Panc1 (cell line): Measurements from ENCODE around the gene RIPPLY2. TPM values are rescaled to one million over a fixed set of nuclear protein-coding genes. Genes with fewer than 3 reads are reported as not detected.

Experiments used
- ATAC-seq: fragments of 200-7000 bp; cut with Tn5 transposase; 2 replicates; pipeline ENCODE4 v1.9.1; 2020; ENCODE audit warnings: mild to moderate bottlenecking, moderate library complexity
- BruUV-seq: library from RNA; stranded (reverse); fragments of 400-500 nt; replicated peaks from 2 replicates; lab custom pipeline; 2021; lab: Mats Ljungman, UMichigan
- CTCF ChIA-PET: fragments of 300-600 bp; sonication (Branson Sonifier 250); formaldehyde crosslinking; loops from one replicate; lab custom pipeline; 2022; ENCODE audit warnings: antibody characterized with exemption; lab: Charles Lee
- POLR2A ChIA-PET: fragments of 300-600 bp; sonication (Branson Sonifier 250); formaldehyde crosslinking; loops from one replicate; lab custom pipeline; 2022; ENCODE audit warnings: antibody characterized with exemption; lab: Charles Lee
- DNase-seq: peaks from one replicate; pipeline ENCODE4 v3.0.0-alpha.2; 2010; ENCODE audit warnings: low read depth, low spot score
- H3K27ac ChIP-seq: 2 replicates; pipeline ENCODE4 v1.5.1; 2011; ENCODE audit warnings: mild to moderate bottlenecking, low read length, inconsistent platforms
- H3K27me3 ChIP-seq: fragments of 200-500 bp; sonication (Bioruptor generic); 2 replicates; pipeline ENCODE4 v1.6.0; 2014; ENCODE audit warnings: low read length, inconsistent platforms; ENCODE audit not compliant: control insufficient read depth, insufficient read depth
- H3K36me3 ChIP-seq: fragments of 200-500 bp; sonication (Bioruptor generic); 2 replicates; pipeline ENCODE4 v1.5.1; 2014; ENCODE audit warnings: inconsistent platforms, mild to moderate bottlenecking, low read length, moderate library complexity; ENCODE audit not compliant: control insufficient read depth, insufficient read depth
- H3K4me1 ChIP-seq: 2 replicates; pipeline ENCODE4 v1.5.1; 2011; ENCODE audit warnings: inconsistent platforms, mild to moderate bottlenecking, low read length, moderate library complexity; ENCODE audit not compliant: control insufficient read depth, insufficient read depth
- H3K4me3 ChIP-seq, 2 experiments: 2 replicates each; pipeline ENCODE4 v1.5.1; 2011 to 2012; ENCODE audit warnings: low read depth in 2 of 2, low read length in 2 of 2, mild to moderate bottlenecking in 2 of 2, inconsistent platforms in 1 of 2, moderate library complexity in 1 of 2
- H3K9me3 ChIP-seq: fragments of 200-500 bp; sonication (Bioruptor generic); 2 replicates; pipeline ENCODE4 v1.5.1; 2014; ENCODE audit warnings: low read depth, mild to moderate bottlenecking, inconsistent platforms, low read length, moderate library complexity; ENCODE audit not compliant: control insufficient read depth, insufficient read depth
- POLR2AphosphoS5 ChIP-seq: IDR thresholded peaks from 2 replicates; pipeline ENCODE4 v1.6.1; 2012; ENCODE audit warnings: mild to moderate bottlenecking, low read depth, low read length, moderate library complexity
- SIN3A ChIP-seq: IDR thresholded peaks from 2 replicates; pipeline ENCODE4 v1.6.1; 2012; ENCODE audit warnings: low read depth, mild to moderate bottlenecking, low read length, moderate library complexity, borderline replicate concordance; ENCODE audit not compliant: insufficient read depth
- TCF7L2 ChIP-seq: IDR thresholded peaks from 2 replicates; pipeline ENCODE4 v1.6.1; 2011; ENCODE audit warnings: mild to moderate bottlenecking, low read depth, low read length, inconsistent platforms
- in situ Hi-C: cut with HindIII; loops from 2 replicates; pipeline ENCODE4 v1.10.0; 2016; ENCODE audit warnings: low sequenced_read_pairs, low pct_unique_long_range_greater_than_20kb
- intact Hi-C: fragments of 100-400 bp; cut with micrococcal nuclease; formaldehyde crosslinking; loops from one replicate; pipeline ENCODE4 v1.10.0; 2022; ENCODE audit not compliant: unreplicated experiment
- total RNA-seq: library from RNA; stranded (reverse); gene quantifications from one replicate; pipeline ENCODE4 v1.2.1, GENCODE V29; 2021; ENCODE audit not compliant: unreplicated experiment
- TF ChIP-seq, protein P1 (sequence below), 2 experiments: IDR thresholded peaks; 2 replicates each; pipeline ENCODE4 v1.6.1; 2011 to 2012; ENCODE audit warnings: low read depth in 2 of 2, control low read depth in 1 of 2, low read length in 1 of 2, mild to moderate bottlenecking in 1 of 2, moderate library complexity in 1 of 2; ENCODE audit not compliant: insufficient read depth in 1 of 2
- TF ChIP-seq, protein P2 (sequence below): fragments of 450-650 bp; IDR thresholded peaks from 2 replicates; pipeline ENCODE4 v1.5.1; 2017; ENCODE audit warnings: mild to moderate bottlenecking

RIPPLY2 gene
- total RNA-seq, 1 experiment from 2014 or later = 6.5 TPM

DNA sequence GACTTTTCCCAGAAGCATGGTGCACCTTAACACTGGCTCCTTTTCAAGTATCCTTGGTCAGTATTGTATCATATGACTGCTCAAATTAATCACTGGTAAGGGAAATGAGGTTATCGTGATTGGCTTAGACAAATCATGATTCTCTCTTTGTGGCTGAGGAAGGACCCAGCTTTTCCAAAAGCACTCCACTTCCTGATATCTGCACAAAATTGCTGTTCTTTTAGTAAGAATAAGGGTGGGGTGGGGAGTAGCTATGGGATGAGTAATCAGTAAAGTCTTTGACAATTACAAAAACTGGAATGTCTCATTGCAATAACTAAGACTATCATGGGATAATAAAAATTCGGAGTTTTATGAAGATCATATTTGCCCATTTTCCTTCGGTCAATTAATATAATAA, 9.0 kb upstream of the RIPPLY2 start:
- H3K27ac ChIP-seq = no peak overlapping the region
- no peaks in the 10 kb centered on the region; the same call in 1 of the 2 replicates for H3K9me3 ChIP-seq
- BruUV-seq = no TSS peak
- ChIA-PET POLR2A (no interaction called here), CTCF (no interaction called here)
- H3K27me3 ChIP-seq = no peaks in the 10 kb centered on the region; the same call in 1 of the 2 replicates
- in situ Hi-C loops = no loop called here
- intact Hi-C loops = no loop called here
- no peaks in the 10 kb centered on the region for H3K36me3 ChIP-seq
- ATAC-seq = no peak
- H3K4me1 ChIP-seq = no peaks in the 10 kb centered on the region
- TF ChIP-seq, protein P1, sequence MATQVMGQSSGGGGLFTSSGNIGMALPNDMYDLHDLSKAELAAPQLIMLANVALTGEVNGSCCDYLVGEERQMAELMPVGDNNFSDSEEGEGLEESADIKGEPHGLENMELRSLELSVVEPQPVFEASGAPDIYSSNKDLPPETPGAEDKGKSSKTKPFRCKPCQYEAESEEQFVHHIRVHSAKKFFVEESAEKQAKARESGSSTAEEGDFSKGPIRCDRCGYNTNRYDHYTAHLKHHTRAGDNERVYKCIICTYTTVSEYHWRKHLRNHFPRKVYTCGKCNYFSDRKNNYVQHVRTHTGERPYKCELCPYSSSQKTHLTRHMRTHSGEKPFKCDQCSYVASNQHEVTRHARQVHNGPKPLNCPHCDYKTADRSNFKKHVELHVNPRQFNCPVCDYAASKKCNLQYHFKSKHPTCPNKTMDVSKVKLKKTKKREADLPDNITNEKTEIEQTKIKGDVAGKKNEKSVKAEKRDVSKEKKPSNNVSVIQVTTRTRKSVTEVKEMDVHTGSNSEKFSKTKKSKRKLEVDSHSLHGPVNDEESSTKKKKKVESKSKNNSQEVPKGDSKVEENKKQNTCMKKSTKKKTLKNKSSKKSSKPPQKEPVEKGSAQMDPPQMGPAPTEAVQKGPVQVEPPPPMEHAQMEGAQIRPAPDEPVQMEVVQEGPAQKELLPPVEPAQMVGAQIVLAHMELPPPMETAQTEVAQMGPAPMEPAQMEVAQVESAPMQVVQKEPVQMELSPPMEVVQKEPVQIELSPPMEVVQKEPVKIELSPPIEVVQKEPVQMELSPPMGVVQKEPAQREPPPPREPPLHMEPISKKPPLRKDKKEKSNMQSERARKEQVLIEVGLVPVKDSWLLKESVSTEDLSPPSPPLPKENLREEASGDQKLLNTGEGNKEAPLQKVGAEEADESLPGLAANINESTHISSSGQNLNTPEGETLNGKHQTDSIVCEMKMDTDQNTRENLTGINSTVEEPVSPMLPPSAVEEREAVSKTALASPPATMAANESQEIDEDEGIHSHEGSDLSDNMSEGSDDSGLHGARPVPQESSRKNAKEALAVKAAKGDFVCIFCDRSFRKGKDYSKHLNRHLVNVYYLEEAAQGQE (IDR thresholded peaks at IDR 0.05; ENCODE audit: insufficient read depth in 1 of 2, low read depth in 2 of 2, low read length in 1 of 2) = no peak
- no peak for TF ChIP-seq SIN3A
- no peak for TF ChIP-seq POLR2AphosphoS5
- TF ChIP-seq, protein P2, sequence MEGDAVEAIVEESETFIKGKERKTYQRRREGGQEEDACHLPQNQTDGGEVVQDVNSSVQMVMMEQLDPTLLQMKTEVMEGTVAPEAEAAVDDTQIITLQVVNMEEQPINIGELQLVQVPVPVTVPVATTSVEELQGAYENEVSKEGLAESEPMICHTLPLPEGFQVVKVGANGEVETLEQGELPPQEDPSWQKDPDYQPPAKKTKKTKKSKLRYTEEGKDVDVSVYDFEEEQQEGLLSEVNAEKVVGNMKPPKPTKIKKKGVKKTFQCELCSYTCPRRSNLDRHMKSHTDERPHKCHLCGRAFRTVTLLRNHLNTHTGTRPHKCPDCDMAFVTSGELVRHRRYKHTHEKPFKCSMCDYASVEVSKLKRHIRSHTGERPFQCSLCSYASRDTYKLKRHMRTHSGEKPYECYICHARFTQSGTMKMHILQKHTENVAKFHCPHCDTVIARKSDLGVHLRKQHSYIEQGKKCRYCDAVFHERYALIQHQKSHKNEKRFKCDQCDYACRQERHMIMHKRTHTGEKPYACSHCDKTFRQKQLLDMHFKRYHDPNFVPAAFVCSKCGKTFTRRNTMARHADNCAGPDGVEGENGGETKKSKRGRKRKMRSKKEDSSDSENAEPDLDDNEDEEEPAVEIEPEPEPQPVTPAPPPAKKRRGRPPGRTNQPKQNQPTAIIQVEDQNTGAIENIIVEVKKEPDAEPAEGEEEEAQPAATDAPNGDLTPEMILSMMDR = no peak
- H3K4me3 ChIP-seq = no peak overlapping the region
- DNase-seq = no peak

DNA sequence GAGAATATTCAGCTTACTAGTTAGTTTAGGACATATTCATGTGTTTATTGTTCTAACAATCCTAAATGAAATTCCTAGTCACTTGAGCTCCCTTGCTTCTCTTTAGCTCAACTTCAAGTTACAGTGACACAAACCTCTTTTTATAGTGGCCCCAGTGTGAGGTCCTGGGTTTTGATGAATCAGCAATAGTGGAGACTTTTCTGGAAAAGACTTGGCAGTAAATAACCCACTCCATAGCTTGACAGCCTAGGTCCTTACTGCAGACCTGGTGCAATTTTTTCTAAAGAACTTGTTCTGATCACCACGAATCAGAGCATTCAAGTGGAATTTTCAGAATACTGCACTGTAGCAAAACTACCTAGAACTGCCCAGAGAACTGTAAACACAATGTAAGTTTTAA, 6.9 kb upstream of the RIPPLY2 start:
- ChIA-PET POLR2A (no interaction called here), CTCF (no interaction called here)
- Histone ChIP-seq H3K4me1 (no peaks in the 10 kb centered on the region), H3K4me3 (no peak overlapping the region), H3K36me3 (no peaks in the 10 kb centered on the region), H3K27me3 (peaks cover 2% of the 10 kb centered on the region; the same call in 1 of the 2 replicates), H3K27ac (no peak overlapping the region), H3K9me3 (no peaks in the 10 kb centered on the region; the same call in 1 of the 2 replicates)
- BruUV-seq = no TSS peak
- DNase-seq = no peak
- in situ Hi-C loops (no loop called here), intact Hi-C loops (no loop called here)
- no peak for ATAC-seq
- TF ChIP-seq, protein P1 (IDR thresholded peaks at IDR 0.05; ENCODE audit: insufficient read depth in 1 of 2, low read depth in 2 of 2, low read length in 1 of 2) = no peak
- TF ChIP-seq, protein P2 = no peak
- TF ChIP-seq TCF7L2 (no peak), POLR2AphosphoS5 (no peak), SIN3A (no peak)
